IMR-90 (cell line): ENCODE data around the gene SH2D7. TPM values are rescaled to one million over a fixed set of nuclear protein-coding genes. Genes with fewer than 3 reads are reported as not detected.

Experiments
- ATAC-seq: fragments of 200-7000 bp; cut with Tn5 transposase; 2 replicates; pipeline ENCODE4 v1.9.1; 2020; ENCODE audit warnings: low read depth, mild to moderate bottlenecking, moderate library complexity
- BruUV-seq: library from RNA; stranded (reverse); fragments of 400-500 nt; replicated peaks from 2 replicates; lab custom pipeline; 2021; lab: Mats Ljungman, UMichigan
- CTCF ChIA-PET: fragments of 300-600 bp; formaldehyde crosslinking; extraction: SDS; loops from one replicate; lab custom pipeline; 2021; ENCODE audit warnings: antibody characterized with exemption; lab: Yijun Ruan, JAX
- POLR2A ChIA-PET: fragments of 300-600 bp; sonication (Branson Sonifier 250); formaldehyde crosslinking; loops from one replicate; lab custom pipeline; 2022; ENCODE audit warnings: antibody characterized with exemption; ENCODE audit not compliant: unreplicated experiment; lab: Charles Lee
- DNase-seq: peaks from one replicate; pipeline ENCODE4 v3.0.0; 2013
- H2AFZ ChIP-seq: replicated peaks from 2 replicates; pipeline ENCODE3; 2013; ENCODE audit warnings: low read length, mild to moderate bottlenecking; ENCODE audit not compliant: poor library complexity
- H2AK5ac ChIP-seq: 2 replicates; pipeline ENCODE4 v1.6.1; 2013; ENCODE audit warnings: low read depth, low read length, inconsistent platforms
- H2AK9ac ChIP-seq: replicated peaks from 2 replicates; pipeline ENCODE3; 2013; ENCODE audit warnings: mild to moderate bottlenecking, low read depth, low read length, moderate library complexity; ENCODE audit not compliant: poor library complexity
- H2BK120ac ChIP-seq: 2 replicates; pipeline ENCODE4 v1.6.1; 2013; ENCODE audit warnings: low read depth, low read length, inconsistent platforms
- H2BK15ac ChIP-seq: 3 replicates; pipeline ENCODE4 v1.6.1; 2013; ENCODE audit warnings: low read depth, low read length, inconsistent platforms
- H2BK20ac ChIP-seq: 2 replicates; pipeline ENCODE4 v1.6.1; 2013; ENCODE audit warnings: low read depth, mild to moderate bottlenecking, inconsistent platforms, low read length, moderate library complexity
- H2BK5ac ChIP-seq: 2 replicates; pipeline ENCODE4 v1.6.1; 2013; ENCODE audit warnings: mild to moderate bottlenecking, low read depth, low read length, inconsistent platforms; ENCODE audit not compliant: poor library complexity, severe bottlenecking
- H3K14ac ChIP-seq: replicated peaks from 2 replicates; pipeline ENCODE4 v1.6.1; 2013; ENCODE audit warnings: low read depth, low read length, inconsistent platforms
- H3K18ac ChIP-seq: 2 replicates; pipeline ENCODE4 v1.6.1; 2013; ENCODE audit warnings: low read depth, low read length, control low read depth
- H3K23ac ChIP-seq: 2 replicates; pipeline ENCODE4 v1.6.1; 2013; ENCODE audit warnings: low read depth, low read length, inconsistent platforms
- H3K27ac ChIP-seq: 2 replicates; pipeline ENCODE4 v1.5.1; 2013; ENCODE audit warnings: mild to moderate bottlenecking, control low read depth, low read length; ENCODE audit not compliant: insufficient read depth
- H3K27me3 ChIP-seq: 2 replicates; pipeline ENCODE4 v1.6.1; 2013; ENCODE audit warnings: low read length; ENCODE audit not compliant: control insufficient read depth, insufficient read depth
- H3K36me3 ChIP-seq: 2 replicates; pipeline ENCODE4 v1.6.1; 2013; ENCODE audit warnings: low read length, mixed read lengths; ENCODE audit not compliant: control insufficient read depth, insufficient read depth
- H3K4ac ChIP-seq: 2 replicates; pipeline ENCODE4 v1.6.1; 2013; ENCODE audit warnings: low read depth, low read length, inconsistent platforms
- H3K4me1 ChIP-seq: 2 replicates; pipeline ENCODE4 v1.6.1; 2013; ENCODE audit warnings: low read length, mixed read lengths; ENCODE audit not compliant: control insufficient read depth, insufficient read depth
- H3K4me2 ChIP-seq: 2 replicates; pipeline ENCODE4 v1.6.1; 2013; ENCODE audit warnings: low read depth, mild to moderate bottlenecking, control low read depth, low read length, moderate library complexity
- H3K4me3 ChIP-seq: 2 replicates; pipeline ENCODE4 v1.5.1; 2013; ENCODE audit warnings: low read depth, mild to moderate bottlenecking, control low read depth, low read length, moderate library complexity; ENCODE audit not compliant: insufficient read depth
- H3K56ac ChIP-seq: 2 replicates; pipeline ENCODE4 v1.6.1; 2013; ENCODE audit warnings: low read length, inconsistent platforms; ENCODE audit not compliant: insufficient read depth; ENCODE audit errors: extremely low read depth
- H3K79me1 ChIP-seq, 2 experiments: 2 replicates each; pipeline ENCODE4 v1.6.1; 2013; ENCODE audit warnings: low read length in 2 of 2, inconsistent platforms in 1 of 2, low read depth in 1 of 2
- H3K9ac ChIP-seq: 2 replicates; pipeline ENCODE4 v1.6.1; 2013; ENCODE audit warnings: low read depth, low read length, control low read depth
- H3K9me1 ChIP-seq: 2 replicates; pipeline ENCODE4 v1.6.1; 2013; ENCODE audit warnings: low read length, inconsistent platforms; ENCODE audit not compliant: insufficient read depth
- H3K9me3 ChIP-seq: 2 replicates; pipeline ENCODE4 v1.6.1; 2013; ENCODE audit warnings: low read length; ENCODE audit not compliant: control insufficient read depth, insufficient read depth
- H4K20me1 ChIP-seq: 2 replicates; pipeline ENCODE4 v1.6.1; 2013; ENCODE audit warnings: low read length, inconsistent platforms; ENCODE audit not compliant: insufficient read depth
- H4K5ac ChIP-seq: 2 replicates; pipeline ENCODE4 v1.6.1; 2013; ENCODE audit warnings: mild to moderate bottlenecking, low read depth, low read length, control low read depth
- H4K8ac ChIP-seq, 2 experiments: 2 replicates each; pipeline ENCODE4 v1.6.1; 2013; ENCODE audit warnings: low read depth in 2 of 2, low read length in 2 of 2, control low read depth in 1 of 2, inconsistent platforms in 1 of 2
- H4K91ac ChIP-seq: 2 replicates; pipeline ENCODE4 v1.6.1; 2013; ENCODE audit warnings: low read depth, low read length, inconsistent platforms; ENCODE audit not compliant: insufficient read depth
- BHLHE40 ChIP-seq: fragments of 150-350 bp; IDR thresholded peaks from 2 replicates; pipeline ENCODE4 v1.6.1; 2016; ENCODE audit warnings: mild to moderate bottlenecking, low read depth, low read length
- CHD1 ChIP-seq: IDR thresholded peaks from 2 replicates; pipeline ENCODE4 v1.6.1; 2012; ENCODE audit warnings: low read depth, low read length, improper control_type of control experiment
- CTCF ChIP-seq: conservative IDR thresholded peaks from 2 replicates; pipeline ENCODE4 v1.5.1; 2012; ENCODE audit warnings: mild to moderate bottlenecking, low read depth, low read length, improper control_type of control experiment
- ELK1 ChIP-seq: fragments of 150-350 bp; IDR thresholded peaks from 2 replicates; pipeline ENCODE4 v1.6.1; 2016; ENCODE audit warnings: low read depth, mild to moderate bottlenecking, low read length, moderate library complexity, borderline replicate concordance
- FOS ChIP-seq: fragments of 150-350 bp; IDR thresholded peaks from 2 replicates; pipeline ENCODE4 v1.6.1; 2016; ENCODE audit warnings: low read depth, low read length
- MAZ ChIP-seq: IDR thresholded peaks from 2 replicates; pipeline ENCODE4 v1.6.1; 2012; ENCODE audit warnings: low read depth, mild to moderate bottlenecking, low read length, improper control_type of control experiment, moderate library complexity, borderline replicate concordance
- MXI1 ChIP-seq: IDR thresholded peaks from 2 replicates; pipeline ENCODE4 v1.6.1; 2012; ENCODE audit warnings: low read depth, mild to moderate bottlenecking, low read length, moderate library complexity, borderline replicate concordance
- NFE2L2 ChIP-seq: fragments of 150-350 bp; IDR thresholded peaks from 2 replicates; pipeline ENCODE4 v1.6.1; 2016; ENCODE audit warnings: low read depth, mild to moderate bottlenecking, low read length
- RAD21 ChIP-seq: IDR thresholded peaks from 2 replicates; pipeline ENCODE4 v1.6.1; 2012; ENCODE audit warnings: low read length, improper control_type of control experiment
- USF2 ChIP-seq: fragments of 150-350 bp; IDR thresholded peaks from 2 replicates; pipeline ENCODE4 v1.6.1; 2017; ENCODE audit warnings: mild to moderate bottlenecking, antibody characterized with exemption, low read length, low read depth
- WGBS, 2 experiments: methylation state at CpG; one replicate each; pipeline versions ENCODE4 v1.1.5 to v1.1.7; 2013; ENCODE audit warnings: missing lambda C conversion rate in 2 of 2; ENCODE audit not compliant: insufficient read length in 1 of 2; ENCODE audit errors: extremely low coverage in 2 of 2; 5-methylcytosine and 5-hydroxymethylcytosine counted together
- dilution Hi-C: fragments of 300-500 bp; cut with HindIII; formaldehyde crosslinking; loops from one replicate; pipeline ENCODE4 v1.14.3; 2018; ENCODE audit warnings: low sequenced_read_pairs; ENCODE audit not compliant: unreplicated experiment
- in situ Hi-C: fragments of 300-500 bp; cut with MboI; formaldehyde crosslinking; loops from 3 replicates; pipeline ENCODE4 v1.14.3; 2019; ENCODE audit warnings: low sequenced_read_pairs, inconsistent platforms, mixed read lengths
- intact Hi-C: fragments of 100-400 bp; cut with micrococcal nuclease; formaldehyde crosslinking; loops from 2 replicates; pipeline ENCODE4 v1.10.0; 2022
- polyA plus RNA-seq, 3 experiments: library from polyadenylated mRNA; depleted of rRNA; stranded (reverse); fragments of >200 nt; gene quantifications; 2 replicates each; pipeline ENCODE4 v1.2.3, GENCODE V29; 2012; ENCODE audit warnings: low replicate concordance in 1 of 3
- total RNA-seq: library from RNA; depleted of rRNA; stranded (reverse); fragments of >200 nt; gene quantifications from 2 replicates; pipeline ENCODE4 v1.2.3, GENCODE V29; 2012

Gene SH2D7
- total and polyA plus RNA-seq, 2 of the 4 experiments (the other 2 are of a cell fraction): not detected

GRCh38 chr15:78059110-78059839 is 33.1 kb upstream of the SH2D7 start:
- peak overlapping the region; percentile 34 for H2BK120ac ChIP-seq
- H4K8ac ChIP-seq: peak overlapping the region in 1 of 2 experiments; percentile 29; a peak in 1 of 4 replicates
- H4K91ac ChIP-seq: peak overlapping the region; percentile 16; the same call in 1 of the 2 replicates
- peaks cover 33% of the 10 kb centered on the region for H3K4me1 ChIP-seq
- H3K9ac ChIP-seq: no peak overlapping the region
- in situ Hi-C loops: no loop called here
- no peak overlapping the region; the same call in 2 of the 3 replicates for H2BK15ac ChIP-seq
- dilution Hi-C loops: no loop called here
- peak overlapping the region; percentile 10; the same call in 1 of the 2 replicates for H3K4me2 ChIP-seq
- TF ChIP-seq NFE2L2: no peak
- no peak for TF ChIP-seq FOS
- TF ChIP-seq CHD1: no peak
- TF ChIP-seq MXI1: no peak
- TF ChIP-seq RAD21: no peak
- no peak for TF ChIP-seq USF2
- no peak for TF ChIP-seq BHLHE40
- no peak for TF ChIP-seq ELK1
- no peak for TF ChIP-seq CTCF
- TF ChIP-seq MAZ: no peak
- no peak overlapping the region for H2AK9ac ChIP-seq
- peak overlapping the region; percentile 56 for H3K4ac ChIP-seq
- 0 out of 2 replicates have a peak, but pooled peaks cover 2% of the 10 kb centered on the region for H3K36me3 ChIP-seq
- ATAC-seq (no peak), DNase-seq (peak; percentile 63)
- peak overlapping the region; percentile 18 for H3K18ac ChIP-seq
- H3K9me3 ChIP-seq: no peaks in the 10 kb centered on the region
- no peak overlapping the region for H2AFZ ChIP-seq
- H3K9me1 ChIP-seq: peaks cover 46% of the 10 kb centered on the region
- peak overlapping the region; percentile 67; the same call in 1 of the 2 replicates for H2AK5ac ChIP-seq
- H3K27me3 ChIP-seq: no peaks in the 10 kb centered on the region
- no TSS peak for BruUV-seq
- no peak overlapping the region for H4K5ac ChIP-seq
- 0% methylated on average over 1 of the region's 3 CpGs; no CpG with 5 or more reads in 1 of the 2 experiments for WGBS, 2 experiments
- intact Hi-C loops: no loop called here
- ChIA-PET POLR2A (no interaction called here), CTCF (interaction anchor here (0.5 kb wide), 1 partner anchor 35 kb away, joined by 3 read pairs; no protein-coding TSS in a partner anchor)
- no peak overlapping the region for H3K56ac ChIP-seq
- H3K23ac ChIP-seq: no peak overlapping the region
- peaks cover 33 to 81% of the 10 kb centered on the region in 2 experiments for H3K79me1 ChIP-seq
- H4K20me1 ChIP-seq: peaks cover 64% of the 10 kb centered on the region
- no peak overlapping the region for H2BK5ac ChIP-seq
- H3K4me3 ChIP-seq: no peak overlapping the region
- H2BK20ac ChIP-seq: peak overlapping the region; percentile 22; the same call in 1 of the 2 replicates
- peak overlapping the region; percentile 42 for H3K14ac ChIP-seq
- H3K27ac ChIP-seq: no peak overlapping the region
